Liver (tissue), 9 donors: ENCODE data around the gene ADGRV1. TPM values are rescaled to one million over a fixed set of nuclear protein-coding genes. Genes with fewer than 3 reads are reported as not detected.

Experiments
- DNase-seq: peaks from one replicate; pipeline ENCODE4 v3.0.0-alpha.2; 2017; ENCODE audit warnings: low spot score
- H3K27ac ChIP-seq, 2 donors: one replicate each; pipeline ENCODE4 v1.7.0; 2013; ENCODE audit warnings: inconsistent platforms in 2 of 2, low read length in 2 of 2, control low read depth in 1 of 2, low read depth in 1 of 2, mild to moderate bottlenecking in 1 of 2
- H3K27me3 ChIP-seq, 4 donors: one replicate each; pipeline versions ENCODE4 v1.6.1 to v1.7.0; 2013; ENCODE audit warnings: low read length in 3 of 4, inconsistent platforms in 1 of 4, mild to moderate bottlenecking in 1 of 4, moderate library complexity in 1 of 4; ENCODE audit not compliant: control insufficient read depth in 4 of 4, insufficient read depth in 4 of 4
- H3K36me3 ChIP-seq, 4 donors: one replicate each; pipeline versions ENCODE4 v1.6.1 to v1.7.0; 2013; ENCODE audit warnings: low read length in 3 of 4, mild to moderate bottlenecking in 3 of 4, low read depth in 1 of 4, moderate library complexity in 1 of 4; ENCODE audit not compliant: control insufficient read depth in 4 of 4, insufficient read depth in 3 of 4
- H3K4me1 ChIP-seq, 4 donors: one replicate each; pipeline versions ENCODE4 v1.6.1 to v1.7.0; 2013; ENCODE audit warnings: low read length in 3 of 4, mild to moderate bottlenecking in 3 of 4, moderate library complexity in 1 of 4; ENCODE audit not compliant: control insufficient read depth in 4 of 4, insufficient read depth in 4 of 4
- H3K4me3 ChIP-seq, 3 donors: one replicate each; pipeline versions ENCODE4 v1.6.1 to v1.7.0; 2013; ENCODE audit warnings: low read length in 3 of 3, control low read depth in 1 of 3, low read depth in 1 of 3, mild to moderate bottlenecking in 1 of 3
- H3K9ac ChIP-seq, 2 donors: one replicate each; pipeline ENCODE4 v1.7.0; 2013; ENCODE audit warnings: low read length in 2 of 2, mild to moderate bottlenecking in 2 of 2, moderate library complexity in 2 of 2, control low read depth in 1 of 2, low read depth in 1 of 2
- H3K9me3 ChIP-seq, 4 donors: one replicate each; pipeline versions ENCODE4 v1.6.1 to v1.7.0; 2013; ENCODE audit warnings: low read length in 3 of 4; ENCODE audit not compliant: control insufficient read depth in 4 of 4
- ATF3 ChIP-seq: IDR thresholded peaks from 2 replicates; pipeline ENCODE4 v1.6.1; 2016; ENCODE audit warnings: antibody characterized with exemption
- CTCF ChIP-seq: fragments of 150-350 bp; IDR thresholded peaks from 2 replicates; pipeline ENCODE4 v1.5.1; 2017; ENCODE audit warnings: improper control_type of control experiment, low read depth, low read length; ENCODE audit not compliant: missing input control
- EGR1 ChIP-seq, 2 donors: IDR thresholded peaks; 2 replicates each; pipeline ENCODE4 v1.6.1; 2016 to 2018; ENCODE audit warnings: antibody characterized with exemption in 2 of 2, low read depth in 2 of 2
- FOXA1 ChIP-seq: IDR thresholded peaks from 2 replicates; pipeline ENCODE4 v1.6.1; 2016; ENCODE audit warnings: antibody characterized with exemption
- FOXA2 ChIP-seq: IDR thresholded peaks from 2 replicates; pipeline ENCODE4 v1.6.1; 2016; ENCODE audit warnings: antibody characterized with exemption
- HNF4G ChIP-seq: IDR thresholded peaks from 2 replicates; pipeline ENCODE4 v1.6.1; 2016; ENCODE audit warnings: antibody characterized with exemption
- JUND ChIP-seq, 2 donors: IDR thresholded peaks; 2 replicates each; pipeline ENCODE4 v1.6.1; 2016; ENCODE audit warnings: antibody characterized with exemption in 2 of 2
- NR2F2 ChIP-seq: IDR thresholded peaks from 2 replicates; pipeline ENCODE4 v1.6.1; 2016; ENCODE audit warnings: antibody characterized with exemption
- RAD21 ChIP-seq, 2 donors: IDR thresholded peaks; 2 replicates each; pipeline ENCODE4 v1.6.1; 2016; ENCODE audit warnings: antibody characterized with exemption in 2 of 2, mild to moderate bottlenecking in 2 of 2
- RXRA ChIP-seq, 2 donors: IDR thresholded peaks; 2 replicates each; pipeline ENCODE4 v1.6.1; 2017 to 2018; ENCODE audit warnings: antibody characterized with exemption in 2 of 2, mild to moderate bottlenecking in 1 of 2
- SP1 ChIP-seq: IDR thresholded peaks from 2 replicates; pipeline ENCODE4 v1.6.1; 2018; ENCODE audit warnings: antibody characterized with exemption, mild to moderate bottlenecking
- TAF1 ChIP-seq: conservative IDR thresholded peaks from 2 replicates; pipeline ENCODE4 v1.6.1; 2016; ENCODE audit warnings: antibody characterized with exemption, mild to moderate bottlenecking
- WGBS: extraction: QIAGEN DNeasy Blood & Tissue Kit; methylation state at CpG from one replicate; pipeline ENCODE4 v1.1.7; 2013; 5-methylcytosine and 5-hydroxymethylcytosine counted together
- polyA plus RNA-seq, 2 donors: library from polyadenylated mRNA; stranded (reverse) in 1 of 2; unstranded in 1 of 2; fragments of 200-250 nt in 1 of 2; fragments of >200 nt in 1 of 2; fragmentation: Nextera tagmentation in 1 of 2; extraction: Ambion mirVana in 1 of 2; gene quantifications; one replicate each; pipeline versions ENCODE4 v1.2.1 to v1.2.3, GENCODE V29; 2013 to 2015
- total RNA-seq, 2 donors: library from RNA; depleted of rRNA; stranded (reverse); fragments of >200 nt; gene quantifications; one replicate each; pipeline ENCODE4 v1.2.3, GENCODE V29; 2014
- TF ChIP-seq, protein P1 (sequence below): IDR thresholded peaks from 2 replicates; pipeline ENCODE4 v1.6.1; 2016; ENCODE audit warnings: antibody characterized with exemption
- TF ChIP-seq, protein P2 (sequence below): IDR thresholded peaks from 2 replicates; pipeline ENCODE4 v1.6.1; 2016; ENCODE audit warnings: antibody characterized with exemption
- donor health status: healthy.
- donor health status: healthy.
- donor health status: healthy.
- donor health status: healthy.
- donor health status: healthy.

The ADGRV1 gene
- total and polyA plus RNA-seq, 4 donors, result 5.1 to 15.5 (median 9.6) TPM

DNA sequence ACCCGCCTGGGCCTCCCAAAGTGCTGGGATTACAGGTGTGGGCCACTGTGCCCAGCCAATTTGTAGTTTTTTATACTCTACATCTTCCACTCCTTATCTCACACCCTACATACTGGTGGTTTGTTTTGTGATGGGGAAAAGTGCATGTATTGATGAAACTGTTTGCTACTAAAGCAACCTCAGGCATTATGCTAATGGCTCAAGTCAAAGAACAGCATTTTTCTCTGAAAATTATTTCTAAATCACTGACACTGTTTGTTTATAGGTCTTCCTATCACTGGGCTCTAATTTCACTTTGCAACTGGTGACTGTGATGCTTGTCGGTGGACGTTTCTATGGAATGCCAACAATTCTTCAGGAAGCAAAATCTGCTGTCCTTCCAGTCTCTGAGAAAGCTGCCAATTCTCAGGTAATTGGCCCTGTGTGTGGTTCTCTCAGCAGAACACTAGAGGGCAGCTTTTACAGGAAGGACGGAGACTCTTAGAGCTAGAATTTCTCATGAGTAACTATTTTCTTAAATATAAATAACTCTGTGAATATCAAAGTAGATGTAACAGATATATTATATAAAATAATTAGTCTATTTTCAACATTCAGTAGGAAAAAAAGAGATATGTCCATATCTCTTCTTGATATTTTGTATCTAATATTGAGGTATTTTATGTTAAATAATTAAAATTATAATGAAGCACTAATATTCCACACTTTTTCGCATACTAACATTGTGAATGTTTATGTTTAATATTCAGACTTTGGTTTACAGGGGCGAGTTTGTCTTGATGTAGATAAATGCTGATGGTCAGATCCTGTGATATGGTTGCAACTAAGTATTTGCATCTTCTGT, 244.1 kb downstream of the ADGRV1 start:
- TF ChIP-seq RAD21 (IDR thresholded peaks at IDR 0.05) (peak; percentile 68 to 78), ATF3 (no peak), FOXA1 (no peak), CTCF (peak; percentile 74), EGR1 (IDR thresholded peaks at IDR 0.05; ENCODE audit: low read depth in 2 of 2) (no peak)
- TF ChIP-seq, protein P1, sequence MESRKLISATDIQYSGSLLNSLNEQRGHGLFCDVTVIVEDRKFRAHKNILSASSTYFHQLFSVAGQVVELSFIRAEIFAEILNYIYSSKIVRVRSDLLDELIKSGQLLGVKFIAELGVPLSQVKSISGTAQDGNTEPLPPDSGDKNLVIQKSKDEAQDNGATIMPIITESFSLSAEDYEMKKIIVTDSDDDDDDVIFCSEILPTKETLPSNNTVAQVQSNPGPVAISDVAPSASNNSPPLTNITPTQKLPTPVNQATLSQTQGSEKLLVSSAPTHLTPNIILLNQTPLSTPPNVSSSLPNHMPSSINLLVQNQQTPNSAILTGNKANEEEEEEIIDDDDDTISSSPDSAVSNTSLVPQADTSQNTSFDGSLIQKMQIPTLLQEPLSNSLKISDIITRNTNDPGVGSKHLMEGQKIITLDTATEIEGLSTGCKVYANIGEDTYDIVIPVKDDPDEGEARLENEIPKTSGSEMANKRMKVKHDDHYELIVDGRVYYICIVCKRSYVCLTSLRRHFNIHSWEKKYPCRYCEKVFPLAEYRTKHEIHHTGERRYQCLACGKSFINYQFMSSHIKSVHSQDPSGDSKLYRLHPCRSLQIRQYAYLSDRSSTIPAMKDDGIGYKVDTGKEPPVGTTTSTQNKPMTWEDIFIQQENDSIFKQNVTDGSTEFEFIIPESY, result no peak
- H3K27me3 ChIP-seq, result peaks cover 0 to 4% (median 0%) of the 10 kb centered on the region in 4 donors

GRCh38 chr5:90803381-90803780, 244.8 kb downstream of the ADGRV1 start:
- Histone ChIP-seq H3K4me3 (no peak overlapping the region), H3K27me3 (peaks cover 0 to 4% (median 0%) of the 10 kb centered on the region in 4 donors), H3K9ac (no peak overlapping the region), H3K9me3 (no peaks in the 10 kb centered on the region), H3K36me3 (no peaks in the 10 kb centered on the region), H3K4me1 (no peaks in the 10 kb centered on the region), H3K27ac (no peak overlapping the region)
- TF ChIP-seq RXRA (IDR thresholded peaks at IDR 0.05), result no peak
- TF ChIP-seq SP1, result no peak
- TF ChIP-seq EGR1 (IDR thresholded peaks at IDR 0.05; ENCODE audit: low read depth in 2 of 2), result no peak
- no peak for TF ChIP-seq TAF1
- no peak for TF ChIP-seq HNF4G
- TF ChIP-seq, protein P1, result no peak
- WGBS, result 75% methylated on average over 4 of the region's 4 CpGs
- DNase-seq, result no peak

More for the DNA sequence above, 244.1 kb downstream of the ADGRV1 start:
- H3K9me3 ChIP-seq, result no peaks in the 10 kb centered on the region
- no peaks in the 10 kb centered on the region for H3K4me1 ChIP-seq
- H3K36me3 ChIP-seq, result no peaks in the 10 kb centered on the region
- H3K4me3 ChIP-seq, result no peak overlapping the region
- no peak overlapping the region for H3K27ac ChIP-seq
- DNase-seq, result no peak
- WGBS, result 35% methylated on average over 6 of the region's 6 CpGs
- H3K9ac ChIP-seq, result no peak overlapping the region

GRCh38 chr5:90803876-90804275, 245.3 kb downstream of the ADGRV1 start:
- no peak overlapping the region for H3K4me3 ChIP-seq
- peaks cover 0 to 4% (median 0%) of the 10 kb centered on the region in 4 donors for H3K27me3 ChIP-seq
- TF ChIP-seq, protein P2, sequence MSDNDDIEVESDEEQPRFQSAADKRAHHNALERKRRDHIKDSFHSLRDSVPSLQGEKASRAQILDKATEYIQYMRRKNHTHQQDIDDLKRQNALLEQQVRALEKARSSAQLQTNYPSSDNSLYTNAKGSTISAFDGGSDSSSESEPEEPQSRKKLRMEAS, result no peak
- TF ChIP-seq TAF1, result no peak
- TF ChIP-seq FOXA2, result no peak
- no peak for TF ChIP-seq ATF3
- TF ChIP-seq CTCF, result no peak
- TF ChIP-seq NR2F2, result no peak
- no peak for TF ChIP-seq FOXA1
- no peak for TF ChIP-seq JUND (IDR thresholded peaks at IDR 0.05)
- TF ChIP-seq RXRA (IDR thresholded peaks at IDR 0.05), result no peak
- TF ChIP-seq EGR1 (IDR thresholded peaks at IDR 0.05; ENCODE audit: low read depth in 2 of 2), result no peak
- TF ChIP-seq SP1, result no peak
- H3K27ac ChIP-seq, result no peak overlapping the region
- no peaks in the 10 kb centered on the region for H3K9me3 ChIP-seq
- WGBS, result 71% methylated on average over 2 of the region's 2 CpGs
- H3K9ac ChIP-seq, result no peak overlapping the region
- no peaks in the 10 kb centered on the region for H3K4me1 ChIP-seq
- no peak for DNase-seq
- no peaks in the 10 kb centered on the region for H3K36me3 ChIP-seq
